DMS114 treated with DMSO at 0.1 percent for 48 hours (cell line): ENCODE measurements around the gene DEDD.

ENCODE experiments used
- DNase-seq: peaks from one replicate; lab custom pipeline; 2025; ENCODE audit not compliant: unreplicated experiment; lab: John Stamatoyannopoulos, UW

Gene DEDD

GRCh38 chr1:161095230-161095629 is 37.2 kb downstream of the DEDD start:
- no peak for DNase-seq

- DNase-seq = no peak
Observed at GRCh38 chr1:161094481-161094880, 38.0 kb downstream of the DEDD start.

- DNase-seq = no peak
Observed at GRCh38 chr1:161092621-161093028, 39.8 kb downstream of the DEDD start.

GRCh38 chr1:161091796-161092507 is 40.5 kb downstream of the DEDD start:
- no peak for DNase-seq

GRCh38 chr1:161091093-161091492 is 41.4 kb downstream of the DEDD start:
- DNase-seq = no peak

- no peak for DNase-seq
Observed at GRCh38 chr1:161090617-161091016, 41.9 kb downstream of the DEDD start.

GRCh38 chr1:161089938-161090337 is 42.5 kb downstream of the DEDD start:
- DNase-seq = no peak

- DNase-seq = no peak
Observed at GRCh38 chr1:161089251-161089924, 43.1 kb downstream of the DEDD start, which contains the start of gene NECTIN4. Gene NECTIN4, minus strand, starts transcription at chr1:161089558. Its CDS starts 262 bp downstream, at chr1:161089296.

GRCh38 chr1:161088587-161089110 is 43.8 kb downstream of the DEDD start:
- no peak for DNase-seq

- no peak for DNase-seq
Observed at GRCh38 chr1:161086457-161086856, 46.0 kb downstream of the DEDD start.

- no peak for DNase-seq
Observed at GRCh38 chr1:161085165-161085564, 47.3 kb downstream of the DEDD start.

- DNase-seq = no peak
Observed at GRCh38 chr1:161084597-161084988, 47.9 kb downstream of the DEDD start.

- no peak for DNase-seq
Observed at GRCh38 chr1:161083748-161084596, 48.5 kb downstream of the DEDD start.

GRCh38 chr1:161082996-161083747 is 49.3 kb downstream of the DEDD start:
- no peak for DNase-seq

- no peak for DNase-seq
Observed at GRCh38 chr1:161082483-161082882, 50.0 kb downstream of the DEDD start.

- no peak for DNase-seq
Observed at GRCh38 chr1:161081519-161081918, 50.9 kb downstream of the DEDD start.

GRCh38 chr1:161080441-161081405 is 51.7 kb downstream of the DEDD start:
- no peak for DNase-seq

- DNase-seq = no peak
Observed at GRCh38 chr1:161079436-161080110, 52.9 kb downstream of the DEDD start.

GRCh38 chr1:161077426-161077825 is 55.0 kb downstream of the DEDD start:
- no peak for DNase-seq
